MV-4-11 (cell line): ENCODE data around the gene SPDYE9.
"Not testable (repeated sequence)": the region's sequence is repeated elsewhere in the genome, so short reads cannot be mapped to it uniquely, and the experiment has no call there.

ENCODE experiments used
- DNase-seq: peaks from one replicate; lab custom pipeline; 2025; lab: John Stamatoyannopoulos, UW

The SPDYE9 gene

GRCh38 chr7:73085938-73086337, at the start of gene SPDYE9:
Gene SPDYE9 (minus strand): TSS chr7:73086038. CDS start chr7:73084238, 1,800 bp downstream.
- DNase-seq: not testable (repeated sequence)

DNA sequence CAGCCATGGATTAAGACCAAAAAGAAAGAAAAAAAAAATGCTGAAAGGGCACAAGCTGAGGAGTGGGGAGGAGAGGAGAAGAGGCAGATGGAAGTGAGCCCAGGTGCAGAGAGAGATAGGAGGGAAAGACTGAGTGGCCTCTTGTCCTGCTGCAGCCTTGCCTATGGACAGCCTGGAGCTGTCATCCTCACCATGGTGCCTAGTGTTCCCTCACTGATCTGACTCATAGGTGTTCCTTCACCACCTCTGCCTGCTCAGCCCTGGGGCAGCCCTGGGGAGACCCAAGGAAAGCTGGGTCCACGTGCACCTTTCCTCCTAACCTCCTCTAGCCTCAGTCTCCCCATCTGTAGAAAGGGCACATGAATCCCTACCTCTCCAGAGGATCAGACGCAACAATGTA, 49.0 kb upstream of the SPDYE9 start:
- DNase-seq: not testable (repeated sequence)

GRCh38 chr7:73132651-73133217, 46.9 kb upstream of the SPDYE9 start:
- DNase-seq: not testable (repeated sequence)

- not testable (repeated sequence) for DNase-seq
Observed at GRCh38 chr7:73130612-73131011, 44.8 kb upstream of the SPDYE9 start.

- DNase-seq: not testable (repeated sequence)
Observed at GRCh38 chr7:73124126-73124525, 38.3 kb upstream of the SPDYE9 start.

DNA sequence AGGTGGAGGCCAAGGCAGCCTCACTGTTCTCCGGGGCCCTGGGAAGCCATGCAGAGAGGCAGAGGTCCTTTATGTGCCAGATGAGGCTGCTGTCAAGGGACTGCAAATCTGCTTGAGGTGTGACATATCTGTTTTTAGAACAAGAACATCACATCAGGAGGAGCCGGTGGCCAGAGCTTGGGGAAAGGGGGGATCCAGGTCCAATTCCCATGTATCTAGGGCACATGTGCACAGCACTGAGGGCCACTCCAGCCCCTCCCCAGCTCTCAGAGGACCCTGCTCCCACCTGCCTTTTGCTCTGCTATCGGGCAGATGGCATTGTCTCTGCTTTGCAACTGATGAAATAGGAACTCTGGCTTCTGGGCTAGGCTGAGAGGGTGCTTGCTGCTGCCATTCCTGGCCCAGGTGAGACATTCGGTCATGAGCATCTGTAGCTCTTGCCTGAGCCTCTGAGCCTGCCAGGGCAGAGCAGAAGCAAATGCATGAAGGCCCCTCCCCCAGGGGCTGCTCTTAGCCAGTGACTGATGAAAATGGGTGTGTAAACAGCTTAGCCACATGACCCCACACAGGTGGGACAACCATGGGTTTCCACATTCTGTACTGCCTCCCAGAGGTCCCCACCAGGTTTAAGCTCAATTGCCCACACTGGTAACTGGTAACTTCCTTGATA, 37.1 kb upstream of the SPDYE9 start:
- not testable (repeated sequence) for DNase-seq

GRCh38 chr7:73118155-73118554, 32.3 kb upstream of the SPDYE9 start:
- DNase-seq: not testable (repeated sequence)

DNA sequence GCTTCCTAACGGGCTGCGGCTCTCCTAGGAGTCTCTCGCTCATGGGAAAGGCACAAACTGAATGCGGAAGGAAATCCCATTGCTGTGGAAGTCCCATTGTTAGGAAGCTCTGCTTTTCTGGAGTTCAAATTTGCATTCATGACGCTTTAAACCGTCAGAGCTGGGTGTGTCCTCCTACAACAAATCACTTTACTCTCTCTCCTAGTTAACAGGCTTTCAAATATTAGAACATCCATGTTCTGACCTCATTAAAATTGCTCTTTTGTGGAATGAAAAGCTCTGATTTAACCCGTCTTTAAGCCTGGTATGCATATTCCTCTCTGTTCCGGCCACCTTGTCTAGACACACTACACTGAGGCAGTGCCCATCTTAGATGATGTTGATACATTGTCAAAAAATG, 28.0 kb downstream of the SPDYE9 start, which contains the start of gene SPDYE11:
Gene SPDYE11, minus strand, starts transcription at position 101 of the 400 bp plus-strand sequence. CDS start 1,800 bp downstream, outside the sequence.
- not testable (repeated sequence) for DNase-seq

GRCh38 chr7:73029666-73030065, 56.2 kb downstream of the SPDYE9 start, which contains the start of gene SPDYE8:
Gene SPDYE8 (minus strand): TSS chr7:73029766. CDS start chr7:73027966, 1,800 bp downstream.
- DNase-seq: not testable (repeated sequence)
